ENCODE data around the gene SERINC2. TPM values are rescaled to one million over a fixed set of nuclear protein-coding genes. Genes with fewer than 3 reads are reported as not detected.
A peak's percentile ranks its signal among the peaks of the same experiment; 100 is the strongest.

Gene SERINC2
- total RNA-seq, 1 donor from 2014 or later = 30.4 TPM

GRCh38 chr1:31381394-31382294 is 31.4 kb upstream of the SERINC2 start:
- TF ChIP-seq EZH2 (IDR thresholded peaks at IDR 0.05; ENCODE audit: insufficient read depth, low read length) = no peak
- no peak for TF ChIP-seq CTCF (IDR thresholded peaks at IDR 0.05; ENCODE audit: insufficient read depth, low read depth, low read length)
- H3K36me3 Mint-ChIP-seq (ENCODE audit: low read depth, unreplicated experiment) = no peaks in the 10 kb centered on the region
- H3K4me3 ChIP-seq (ENCODE audit: insufficient read depth, low read depth, low read length) = no peak overlapping the region
- no peaks in the 10 kb centered on the region for H4K20me1 ChIP-seq (ENCODE audit: insufficient read depth, low read length)
- H3K9ac ChIP-seq (ENCODE audit: low read length) = no peak overlapping the region
- H3K79me2 ChIP-seq (ENCODE audit: insufficient read depth, low read length) = no peaks in the 10 kb centered on the region
- H3K27me3 ChIP-seq (ENCODE audit: insufficient read depth, low read length) = no peaks in the 10 kb centered on the region
- no peak overlapping the region for H3K4me3 Mint-ChIP-seq (ENCODE audit: unreplicated experiment)
- H3K4me2 ChIP-seq (ENCODE audit: low read length) = no peak overlapping the region
- peaks cover 8% of the 10 kb centered on the region for H3K4me1 ChIP-seq (ENCODE audit: insufficient read depth, low read length)
- no peaks in the 10 kb centered on the region for H3K9me3 ChIP-seq (ENCODE audit: insufficient read depth, low read depth, low read length)
- peaks cover 4% of the 10 kb centered on the region for H3K9me3 Mint-ChIP-seq (ENCODE audit: unreplicated experiment)
- peaks cover 4% of the 10 kb centered on the region for H3K4me1 Mint-ChIP-seq (ENCODE audit: low read depth, unreplicated experiment)
- DNase-seq (ENCODE audit: low read depth) (no peak), FAIRE-seq (no peak)
- H2AFZ ChIP-seq (ENCODE audit: low read depth, low read length) = no peak overlapping the region
- H3K36me3 ChIP-seq (ENCODE audit: insufficient read depth, low read length) = no peaks in the 10 kb centered on the region
- peak overlapping the region; percentile 70 for H3K27ac Mint-ChIP-seq (ENCODE audit: unreplicated experiment)
- no peak overlapping the region for H3K27ac ChIP-seq (ENCODE audit: low read depth, low read length)
- H3K27me3 Mint-ChIP-seq (ENCODE audit: low read depth, unreplicated experiment) = peaks cover 13% of the 10 kb centered on the region

GRCh38 chr1:31382379-31382989 is 30.5 kb upstream of the SERINC2 start:
- Histone ChIP-seq H3K36me3 (ENCODE audit: insufficient read depth, low read length) (no peaks in the 10 kb centered on the region), H3K4me3 (ENCODE audit: insufficient read depth, low read depth, low read length) (no peak overlapping the region), H3K79me2 (ENCODE audit: insufficient read depth, low read length) (no peaks in the 10 kb centered on the region), H3K27me3 (ENCODE audit: insufficient read depth, low read length) (no peaks in the 10 kb centered on the region), H3K9me3 (ENCODE audit: insufficient read depth, low read depth, low read length) (no peaks in the 10 kb centered on the region), H3K4me2 (ENCODE audit: low read length) (no peak overlapping the region), H3K27ac (ENCODE audit: low read depth, low read length) (no peak overlapping the region), H4K20me1 (ENCODE audit: insufficient read depth, low read length) (no peaks in the 10 kb centered on the region), H3K4me1 (ENCODE audit: insufficient read depth, low read length) (peaks cover under 1% of the 10 kb centered on the region), H3K9ac (ENCODE audit: low read length) (no peak overlapping the region), H2AFZ (ENCODE audit: low read depth, low read length) (no peak overlapping the region)
- Mint-ChIP-seq H3K4me1 (ENCODE audit: low read depth, unreplicated experiment) (no peaks in the 10 kb centered on the region), H3K4me3 (ENCODE audit: unreplicated experiment) (no peak overlapping the region), H3K27ac (ENCODE audit: unreplicated experiment) (peak overlapping the region; percentile 70), H3K27me3 (ENCODE audit: low read depth, unreplicated experiment) (peaks cover 13% of the 10 kb centered on the region), H3K9me3 (ENCODE audit: unreplicated experiment) (peaks cover 9% of the 10 kb centered on the region), H3K36me3 (ENCODE audit: low read depth, unreplicated experiment) (no peaks in the 10 kb centered on the region)
- DNase-seq (ENCODE audit: low read depth) = no peak
- no peak for TF ChIP-seq CTCF (IDR thresholded peaks at IDR 0.05; ENCODE audit: insufficient read depth, low read depth, low read length)
- no peak for TF ChIP-seq EZH2 (IDR thresholded peaks at IDR 0.05; ENCODE audit: insufficient read depth, low read length)
- FAIRE-seq = no peak

Measured in astrocyte (in vitro differentiated cells and primary cell).